ENCODE data around the gene SYT8. TPM values are rescaled to one million over a fixed set of nuclear protein-coding genes. Genes with fewer than 3 reads are reported as not detected.

SYT8 gene
- total and polyA plus RNA-seq, 10 donors, result 0.83 TPM; not detected in 9

GRCh38 chr11:1857064-1857463 is 22.3 kb downstream of the SYT8 start:
- H3K36me3 ChIP-seq, result peaks cover 0 to 36% (median 0%) of the 10 kb centered on the region in 6 donors
- intact Hi-C loops (cut with DNase I; ENCODE audit: low total_unique reads), result no loop called here
- peaks cover 28 to 82% (median 58%) of the 10 kb centered on the region in 6 donors for H3K4me1 ChIP-seq
- peak overlapping the region in 1 of 8 donors; percentile 12 for H3K27ac ChIP-seq
- 81 to 91% (median 86%) methylated on average over 7 to 11 of the region's 11 CpGs for WGBS, 5 donors
- peak; percentile 71 for DNase-seq
- no peaks in the 10 kb centered on the region for H3K27me3 ChIP-seq (replicated peaks in 1 of 7)
- H3K9me3 ChIP-seq, result no peaks in the 10 kb centered on the region
- no peak overlapping the region for H3K4me3 ChIP-seq
- TF ChIP-seq CTCF (IDR thresholded peaks at IDR 0.05 in 8 of 11, conservative IDR thresholded peaks at IDR 0.05 in 3 of 11), result no peak
- TF ChIP-seq POLR2AphosphoS5 (IDR thresholded peaks at IDR 0.05), result peak in 2 of 3 donors; percentile 39 to 48

- Histone ChIP-seq H3K27me3 (replicated peaks in 1 of 7) (no peaks in the 10 kb centered on the region), H3K27ac (peak overlapping the region in 1 of 8 donors; percentile 9), H3K9me3 (no peaks in the 10 kb centered on the region), H3K36me3 (peaks cover 0 to 46% (median 2%) of the 10 kb centered on the region in 6 donors), H3K4me3 (peak overlapping the region in 1 of 8 donors; percentile 13), H3K4me1 (peaks cover 26 to 84% (median 59%) of the 10 kb centered on the region in 6 donors)
- DNase-seq, result peak; percentile 81
- no peak for TF ChIP-seq CTCF (IDR thresholded peaks at IDR 0.05 in 8 of 11, conservative IDR thresholded peaks at IDR 0.05 in 3 of 11)
- TF ChIP-seq POLR2AphosphoS5 (IDR thresholded peaks at IDR 0.05), result peak; percentile 23 to 40 (median 38)
- 62 to 95% (median 76%) methylated on average over 7 to 9 of the region's 9 CpGs for WGBS, 5 donors
- intact Hi-C loops (cut with DNase I; ENCODE audit: low total_unique reads), result no loop called here
Observed at GRCh38 chr11:1858154-1858553, 23.4 kb downstream of the SYT8 start.

DNA sequence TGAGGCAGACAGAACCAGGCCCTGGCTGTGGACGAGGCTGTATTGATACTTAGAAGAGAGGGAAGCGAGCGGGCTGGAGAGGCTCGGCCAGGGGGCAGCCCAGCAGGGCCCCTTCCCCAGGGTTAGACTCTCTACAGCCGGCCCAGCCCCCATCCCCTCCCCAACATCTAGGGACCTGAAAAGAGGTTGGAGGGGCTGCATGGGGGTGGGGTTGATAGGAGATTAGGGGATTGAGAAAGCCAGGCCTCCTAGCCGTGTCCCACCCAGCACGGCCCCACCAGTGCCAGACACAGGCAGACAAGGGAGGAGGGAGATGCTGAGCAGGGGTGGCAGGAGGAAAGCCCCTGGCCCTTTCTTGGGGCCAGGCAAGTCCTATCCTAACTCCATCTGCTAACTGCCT is 23.8 kb downstream of the SYT8 start:
- H3K27ac ChIP-seq, result no peak overlapping the region
- peaks cover 28 to 84% (median 63%) of the 10 kb centered on the region in 6 donors for H3K4me1 ChIP-seq
- 76 to 95% (median 89%) methylated on average over 5 to 7 of the region's 7 CpGs for WGBS, 5 donors
- TF ChIP-seq CTCF (IDR thresholded peaks at IDR 0.05 in 8 of 11, conservative IDR thresholded peaks at IDR 0.05 in 3 of 11) (no peak), POLR2A (IDR thresholded peaks at IDR 0.05) (no peak), POLR2AphosphoS5 (IDR thresholded peaks at IDR 0.05) (no peak)
- no peaks in the 10 kb centered on the region for H3K27me3 ChIP-seq (replicated peaks in 1 of 7)
- peaks cover 0 to 50% (median 4%) of the 10 kb centered on the region in 6 donors for H3K36me3 ChIP-seq
- no peak overlapping the region for H3K4me3 ChIP-seq
- H3K9me3 ChIP-seq, result no peaks in the 10 kb centered on the region
- DNase-seq, result peak; percentile 60
- intact Hi-C loops (cut with DNase I; ENCODE audit: low total_unique reads), result no loop called here

DNA sequence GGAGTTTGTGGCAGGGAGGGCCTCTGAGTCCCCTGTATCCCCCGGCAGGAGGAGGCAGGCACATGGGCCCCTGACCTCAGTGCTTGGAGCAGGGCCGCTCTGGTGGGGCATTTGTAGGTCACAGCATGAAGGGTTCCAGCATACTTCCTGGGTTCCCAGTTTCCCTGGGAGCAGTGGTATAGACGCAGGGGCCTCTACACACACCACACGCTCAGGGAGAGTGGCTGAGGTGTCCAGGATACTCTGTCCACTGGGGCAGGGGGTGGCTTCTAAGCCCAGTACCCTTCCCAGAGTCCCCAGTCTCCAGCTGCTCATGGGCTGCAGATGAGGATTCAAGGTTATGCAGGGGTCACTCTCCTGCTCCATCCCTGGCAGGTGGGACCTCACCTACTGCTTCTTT is 24.2 kb downstream of the SYT8 start:
- no peaks in the 10 kb centered on the region for H3K9me3 ChIP-seq
- peaks cover 0 to 53% (median 5%) of the 10 kb centered on the region in 6 donors for H3K36me3 ChIP-seq
- DNase-seq, result peak; percentile 66
- peaks cover 28 to 84% (median 66%) of the 10 kb centered on the region in 6 donors for H3K4me1 ChIP-seq
- TF ChIP-seq POLR2AphosphoS5 (IDR thresholded peaks at IDR 0.05) (peak in 2 of 3 donors; percentile 41 to 48), CTCF (IDR thresholded peaks at IDR 0.05 in 8 of 11, conservative IDR thresholded peaks at IDR 0.05 in 3 of 11) (no peak), POLR2A (IDR thresholded peaks at IDR 0.05) (no peak)
- 46 to 100% (median 78%) methylated on average over 2 to 4 of the region's 4 CpGs for WGBS, 5 donors
- H3K27ac ChIP-seq, result no peak overlapping the region
- no peak overlapping the region for H3K4me3 ChIP-seq
- intact Hi-C loops (cut with DNase I; ENCODE audit: low total_unique reads), result no loop called here
- no peaks in the 10 kb centered on the region for H3K27me3 ChIP-seq (replicated peaks in 1 of 7)
